WTC11 (cell line): Measurements from ENCODE around the gene DNPEP.

Experiments
- CREB1 ChIP-seq: sonication (generic); formaldehyde crosslinking; IDR thresholded peaks from 2 replicates; pipeline ENCODE4 v1.8.0; 2023; ENCODE audit warnings: mild to moderate bottlenecking, missing genetic modification reagents
- SMAD3 ChIP-seq: sonication (generic); formaldehyde crosslinking; IDR thresholded peaks from 2 replicates; pipeline ENCODE4 v1.8.0; 2022; ENCODE audit warnings: missing genetic modification reagents, mild to moderate bottlenecking, borderline replicate concordance
- TF ChIP-seq, protein P1 (sequence below): sonication (generic); formaldehyde crosslinking; IDR thresholded peaks from 2 replicates; pipeline ENCODE4 v1.8.0; 2022; ENCODE audit warnings: missing genetic modification reagents
- TF ChIP-seq, protein P2 (sequence below): fragments of 200-600 bp; IDR thresholded peaks from 2 replicates; pipeline ENCODE4 v1.8.0; 2022; ENCODE audit warnings: antibody characterized with exemption
- TF ChIP-seq, protein P3 (sequence below): sonication (generic); formaldehyde crosslinking; IDR thresholded peaks from 2 replicates; pipeline ENCODE4 v1.8.1; 2023; ENCODE audit warnings: mild to moderate bottlenecking, missing genetic modification reagents, borderline replicate concordance

DNA sequence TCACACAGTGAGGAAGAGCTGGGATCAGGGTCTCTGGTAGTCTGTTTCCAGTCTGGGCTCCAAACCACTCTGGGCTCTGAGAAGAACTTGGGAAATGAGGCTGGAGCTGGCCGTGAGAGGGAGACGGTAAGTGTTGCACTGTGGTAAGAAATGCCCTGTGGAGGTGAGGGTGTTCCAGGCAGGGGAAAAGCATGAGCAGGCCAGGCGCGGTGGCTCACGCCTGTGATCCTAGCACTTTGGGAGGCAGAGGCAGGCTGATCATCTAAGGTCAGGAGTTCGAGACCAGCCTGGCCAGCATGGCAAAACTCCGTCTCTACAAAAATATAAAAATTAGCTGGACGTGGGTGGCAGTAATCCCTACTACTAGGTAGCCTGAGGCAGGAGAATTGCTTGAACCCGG lies 16.1 kb upstream of the DNPEP start:
- TF ChIP-seq, protein P1, sequence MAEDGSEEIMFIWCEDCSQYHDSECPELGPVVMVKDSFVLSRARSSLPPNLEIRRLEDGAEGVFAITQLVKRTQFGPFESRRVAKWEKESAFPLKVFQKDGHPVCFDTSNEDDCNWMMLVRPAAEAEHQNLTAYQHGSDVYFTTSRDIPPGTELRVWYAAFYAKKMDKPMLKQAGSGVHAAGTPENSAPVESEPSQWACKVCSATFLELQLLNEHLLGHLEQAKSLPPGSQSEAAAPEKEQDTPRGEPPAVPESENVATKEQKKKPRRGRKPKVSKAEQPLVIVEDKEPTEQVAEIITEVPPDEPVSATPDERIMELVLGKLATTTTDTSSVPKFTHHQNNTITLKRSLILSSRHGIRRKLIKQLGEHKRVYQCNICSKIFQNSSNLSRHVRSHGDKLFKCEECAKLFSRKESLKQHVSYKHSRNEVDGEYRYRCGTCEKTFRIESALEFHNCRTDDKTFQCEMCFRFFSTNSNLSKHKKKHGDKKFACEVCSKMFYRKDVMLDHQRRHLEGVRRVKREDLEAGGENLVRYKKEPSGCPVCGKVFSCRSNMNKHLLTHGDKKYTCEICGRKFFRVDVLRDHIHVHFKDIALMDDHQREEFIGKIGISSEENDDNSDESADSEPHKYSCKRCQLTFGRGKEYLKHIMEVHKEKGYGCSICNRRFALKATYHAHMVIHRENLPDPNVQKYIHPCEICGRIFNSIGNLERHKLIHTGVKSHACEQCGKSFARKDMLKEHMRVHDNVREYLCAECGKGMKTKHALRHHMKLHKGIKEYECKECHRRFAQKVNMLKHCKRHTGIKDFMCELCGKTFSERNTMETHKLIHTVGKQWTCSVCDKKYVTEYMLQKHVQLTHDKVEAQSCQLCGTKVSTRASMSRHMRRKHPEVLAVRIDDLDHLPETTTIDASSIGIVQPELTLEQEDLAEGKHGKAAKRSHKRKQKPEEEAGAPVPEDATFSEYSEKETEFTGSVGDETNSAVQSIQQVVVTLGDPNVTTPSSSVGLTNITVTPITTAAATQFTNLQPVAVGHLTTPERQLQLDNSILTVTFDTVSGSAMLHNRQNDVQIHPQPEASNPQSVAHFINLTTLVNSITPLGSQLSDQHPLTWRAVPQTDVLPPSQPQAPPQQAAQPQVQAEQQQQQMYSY (CRISPR knock-in tag), result no peak
- TF ChIP-seq CREB1 (CRISPR knock-in tag) (no peak), SMAD3 (CRISPR knock-in tag) (no peak)
- TF ChIP-seq, protein P2, sequence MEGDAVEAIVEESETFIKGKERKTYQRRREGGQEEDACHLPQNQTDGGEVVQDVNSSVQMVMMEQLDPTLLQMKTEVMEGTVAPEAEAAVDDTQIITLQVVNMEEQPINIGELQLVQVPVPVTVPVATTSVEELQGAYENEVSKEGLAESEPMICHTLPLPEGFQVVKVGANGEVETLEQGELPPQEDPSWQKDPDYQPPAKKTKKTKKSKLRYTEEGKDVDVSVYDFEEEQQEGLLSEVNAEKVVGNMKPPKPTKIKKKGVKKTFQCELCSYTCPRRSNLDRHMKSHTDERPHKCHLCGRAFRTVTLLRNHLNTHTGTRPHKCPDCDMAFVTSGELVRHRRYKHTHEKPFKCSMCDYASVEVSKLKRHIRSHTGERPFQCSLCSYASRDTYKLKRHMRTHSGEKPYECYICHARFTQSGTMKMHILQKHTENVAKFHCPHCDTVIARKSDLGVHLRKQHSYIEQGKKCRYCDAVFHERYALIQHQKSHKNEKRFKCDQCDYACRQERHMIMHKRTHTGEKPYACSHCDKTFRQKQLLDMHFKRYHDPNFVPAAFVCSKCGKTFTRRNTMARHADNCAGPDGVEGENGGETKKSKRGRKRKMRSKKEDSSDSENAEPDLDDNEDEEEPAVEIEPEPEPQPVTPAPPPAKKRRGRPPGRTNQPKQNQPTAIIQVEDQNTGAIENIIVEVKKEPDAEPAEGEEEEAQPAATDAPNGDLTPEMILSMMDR, result no peak
- TF ChIP-seq, protein P3, sequence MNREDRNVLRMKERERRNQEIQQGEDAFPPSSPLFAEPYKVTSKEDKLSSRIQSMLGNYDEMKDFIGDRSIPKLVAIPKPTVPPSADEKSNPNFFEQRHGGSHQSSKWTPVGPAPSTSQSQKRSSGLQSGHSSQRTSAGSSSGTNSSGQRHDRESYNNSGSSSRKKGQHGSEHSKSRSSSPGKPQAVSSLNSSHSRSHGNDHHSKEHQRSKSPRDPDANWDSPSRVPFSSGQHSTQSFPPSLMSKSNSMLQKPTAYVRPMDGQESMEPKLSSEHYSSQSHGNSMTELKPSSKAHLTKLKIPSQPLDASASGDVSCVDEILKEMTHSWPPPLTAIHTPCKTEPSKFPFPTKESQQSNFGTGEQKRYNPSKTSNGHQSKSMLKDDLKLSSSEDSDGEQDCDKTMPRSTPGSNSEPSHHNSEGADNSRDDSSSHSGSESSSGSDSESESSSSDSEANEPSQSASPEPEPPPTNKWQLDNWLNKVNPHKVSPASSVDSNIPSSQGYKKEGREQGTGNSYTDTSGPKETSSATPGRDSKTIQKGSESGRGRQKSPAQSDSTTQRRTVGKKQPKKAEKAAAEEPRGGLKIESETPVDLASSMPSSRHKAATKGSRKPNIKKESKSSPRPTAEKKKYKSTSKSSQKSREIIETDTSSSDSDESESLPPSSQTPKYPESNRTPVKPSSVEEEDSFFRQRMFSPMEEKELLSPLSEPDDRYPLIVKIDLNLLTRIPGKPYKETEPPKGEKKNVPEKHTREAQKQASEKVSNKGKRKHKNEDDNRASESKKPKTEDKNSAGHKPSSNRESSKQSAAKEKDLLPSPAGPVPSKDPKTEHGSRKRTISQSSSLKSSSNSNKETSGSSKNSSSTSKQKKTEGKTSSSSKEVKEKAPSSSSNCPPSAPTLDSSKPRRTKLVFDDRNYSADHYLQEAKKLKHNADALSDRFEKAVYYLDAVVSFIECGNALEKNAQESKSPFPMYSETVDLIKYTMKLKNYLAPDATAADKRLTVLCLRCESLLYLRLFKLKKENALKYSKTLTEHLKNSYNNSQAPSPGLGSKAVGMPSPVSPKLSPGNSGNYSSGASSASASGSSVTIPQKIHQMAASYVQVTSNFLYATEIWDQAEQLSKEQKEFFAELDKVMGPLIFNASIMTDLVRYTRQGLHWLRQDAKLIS (CRISPR knock-in tag), result no peak
